Testis (tissue), 2 donors: ENCODE results near the gene CELA3A.
"Not testable (repeated sequence)": the region's sequence is repeated elsewhere in the genome, so short reads cannot be mapped to it uniquely, and the experiment has no call there.

ENCODE experiments used
- POLR2A ChIP-seq: fragments of 450-650 bp; IDR thresholded peaks from one replicate; pipeline ENCODE4 v1.6.1; 2017; ENCODE audit warnings: antibody characterized with exemption, mild to moderate bottlenecking, moderate library complexity
- TF ChIP-seq, protein P1 (sequence below), 3 experiments: fragments of 450-650 bp in 2 of 3; fragments of 200-600 bp in 1 of 3; sonication (generic) in 1 of 3; IDR thresholded peaks; one replicate each; pipeline ENCODE4 v1.5.1; 2016 to 2019; ENCODE audit warnings: antibody characterized with exemption in 3 of 3, mild to moderate bottlenecking in 2 of 3, moderate library complexity in 1 of 3

DNA sequence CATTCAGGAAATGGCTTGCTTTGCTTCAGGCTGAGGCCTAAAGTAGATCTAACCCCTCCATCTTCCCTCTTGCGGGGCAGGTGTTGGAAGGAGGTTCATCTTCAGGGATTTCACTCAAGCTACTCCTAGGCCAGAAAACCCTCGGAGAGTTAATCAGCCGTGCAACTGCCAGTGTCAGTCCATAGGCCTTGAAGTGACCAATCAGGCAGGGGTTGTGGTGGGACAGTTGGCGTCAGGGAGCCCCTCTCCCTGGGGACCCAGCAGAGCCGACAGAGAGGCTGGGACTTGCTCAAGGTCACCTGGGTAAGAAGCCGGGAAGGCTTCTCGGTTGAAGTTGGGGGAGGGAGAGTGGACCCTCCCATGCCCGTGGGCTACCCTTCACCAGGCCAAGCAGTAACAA is 27.5 kb upstream of the CELA3A start:
- TF ChIP-seq, protein P1, sequence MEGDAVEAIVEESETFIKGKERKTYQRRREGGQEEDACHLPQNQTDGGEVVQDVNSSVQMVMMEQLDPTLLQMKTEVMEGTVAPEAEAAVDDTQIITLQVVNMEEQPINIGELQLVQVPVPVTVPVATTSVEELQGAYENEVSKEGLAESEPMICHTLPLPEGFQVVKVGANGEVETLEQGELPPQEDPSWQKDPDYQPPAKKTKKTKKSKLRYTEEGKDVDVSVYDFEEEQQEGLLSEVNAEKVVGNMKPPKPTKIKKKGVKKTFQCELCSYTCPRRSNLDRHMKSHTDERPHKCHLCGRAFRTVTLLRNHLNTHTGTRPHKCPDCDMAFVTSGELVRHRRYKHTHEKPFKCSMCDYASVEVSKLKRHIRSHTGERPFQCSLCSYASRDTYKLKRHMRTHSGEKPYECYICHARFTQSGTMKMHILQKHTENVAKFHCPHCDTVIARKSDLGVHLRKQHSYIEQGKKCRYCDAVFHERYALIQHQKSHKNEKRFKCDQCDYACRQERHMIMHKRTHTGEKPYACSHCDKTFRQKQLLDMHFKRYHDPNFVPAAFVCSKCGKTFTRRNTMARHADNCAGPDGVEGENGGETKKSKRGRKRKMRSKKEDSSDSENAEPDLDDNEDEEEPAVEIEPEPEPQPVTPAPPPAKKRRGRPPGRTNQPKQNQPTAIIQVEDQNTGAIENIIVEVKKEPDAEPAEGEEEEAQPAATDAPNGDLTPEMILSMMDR (IDR thresholded peaks at IDR 0.05), result not testable (repeated sequence)
- TF ChIP-seq POLR2A, result not testable (repeated sequence)
